Upper lobe of right lung (tissue), 1 donor: ENCODE results near the gene PRKCE. TPM values are rescaled to one million over a fixed set of nuclear protein-coding genes. Genes with fewer than 3 reads are reported as not detected.

Experiments
- ATAC-seq: fragments of 200-7000 bp; cut with Tn5 transposase; one replicate; pipeline ENCODE4 v1.9.1; 2020; ENCODE audit warnings: mild to moderate bottlenecking, moderate library complexity
- DNase-seq: peaks from one replicate; pipeline ENCODE4 v3.0.0-alpha.2; 2020
- H3K27ac ChIP-seq: fragments of 200-600 bp; one replicate; pipeline ENCODE4 v1.8.0; 2022
- H3K27me3 ChIP-seq: fragments of 200-600 bp; one replicate; pipeline ENCODE4 v1.8.0; 2022; ENCODE audit warnings: mild to moderate bottlenecking
- H3K36me3 ChIP-seq: fragments of 200-600 bp; one replicate; pipeline ENCODE4 v1.8.0; 2022
- H3K4me1 ChIP-seq: fragments of 200-600 bp; one replicate; pipeline ENCODE4 v1.8.0; 2022
- H3K4me3 ChIP-seq: fragments of 200-600 bp; one replicate; pipeline ENCODE4 v1.8.0; 2022; ENCODE audit warnings: mild to moderate bottlenecking
- H3K9me3 ChIP-seq: fragments of 200-600 bp; one replicate; pipeline ENCODE4 v1.8.0; 2022
- CTCF ChIP-seq: fragments of 200-600 bp; IDR thresholded peaks from one replicate; pipeline ENCODE4 v1.8.0; 2022; ENCODE audit warnings: antibody characterized with exemption
- intact Hi-C: fragments of 100-400 bp; cut with DNase I; formaldehyde crosslinking; loops from one replicate; pipeline ENCODE4 v1.11.0; 2022
- total RNA-seq: library from RNA; stranded (reverse); fragmentation: NEBNext Ultra II Directional; extraction: Animal tissue kit (Norgen Biotek cat#: 25700); gene quantifications from one replicate; pipeline ENCODE4 v1.2.1, GENCODE V29; 2021
- donor health status: DM: no; HTN: yes; CAD: no; lungs with severe emphysema.

Gene PRKCE
- total RNA-seq, 1 donor from 2014 or later, result 65.6 TPM

- Histone ChIP-seq H3K27ac (peak overlapping the region; percentile 45), H3K4me3 (no peak overlapping the region), H3K4me1 (peaks cover 24% of the 10 kb centered on the region), H3K36me3 (no peaks in the 10 kb centered on the region), H3K27me3 (no peaks in the 10 kb centered on the region), H3K9me3 (no peaks in the 10 kb centered on the region)
- no peak for TF ChIP-seq CTCF
- no peak for ATAC-seq
- intact Hi-C loops, result no loop called here
- DNase-seq, result no peak
Observed at GRCh38 chr2:46039543-46040303, 388.2 kb downstream of the PRKCE start.

- Histone ChIP-seq H3K27me3 (no peaks in the 10 kb centered on the region), H3K4me3 (no peak overlapping the region), H3K36me3 (no peaks in the 10 kb centered on the region), H3K9me3 (no peaks in the 10 kb centered on the region), H3K4me1 (peaks cover 24% of the 10 kb centered on the region), H3K27ac (peak overlapping the region; percentile 45)
- no peak for TF ChIP-seq CTCF
- ATAC-seq, result no peak
- no peak for DNase-seq
- intact Hi-C loops, result no loop called here
Observed at GRCh38 chr2:46040563-46041155, 389.2 kb downstream of the PRKCE start.

- H3K27me3 ChIP-seq, result no peaks in the 10 kb centered on the region
- H3K27ac ChIP-seq, result no peak overlapping the region
- H3K4me1 ChIP-seq, result peaks cover 24% of the 10 kb centered on the region
- no peaks in the 10 kb centered on the region for H3K36me3 ChIP-seq
- intact Hi-C loops, result no loop called here
- ATAC-seq (no peak), DNase-seq (no peak)
- no peaks in the 10 kb centered on the region for H3K9me3 ChIP-seq
- no peak for TF ChIP-seq CTCF
- no peak overlapping the region for H3K4me3 ChIP-seq
Observed at GRCh38 chr2:46041434-46041833, 390.0 kb downstream of the PRKCE start.

GRCh38 chr2:46042207-46042637 is 390.7 kb downstream of the PRKCE start:
- intact Hi-C loops, result no loop called here
- Histone ChIP-seq H3K27ac (no peak overlapping the region), H3K27me3 (no peaks in the 10 kb centered on the region), H3K36me3 (no peaks in the 10 kb centered on the region), H3K9me3 (no peaks in the 10 kb centered on the region), H3K4me3 (no peak overlapping the region), H3K4me1 (peaks cover 23% of the 10 kb centered on the region)
- no peak for DNase-seq
- TF ChIP-seq CTCF, result no peak
- peak; percentile 36 for ATAC-seq

DNA sequence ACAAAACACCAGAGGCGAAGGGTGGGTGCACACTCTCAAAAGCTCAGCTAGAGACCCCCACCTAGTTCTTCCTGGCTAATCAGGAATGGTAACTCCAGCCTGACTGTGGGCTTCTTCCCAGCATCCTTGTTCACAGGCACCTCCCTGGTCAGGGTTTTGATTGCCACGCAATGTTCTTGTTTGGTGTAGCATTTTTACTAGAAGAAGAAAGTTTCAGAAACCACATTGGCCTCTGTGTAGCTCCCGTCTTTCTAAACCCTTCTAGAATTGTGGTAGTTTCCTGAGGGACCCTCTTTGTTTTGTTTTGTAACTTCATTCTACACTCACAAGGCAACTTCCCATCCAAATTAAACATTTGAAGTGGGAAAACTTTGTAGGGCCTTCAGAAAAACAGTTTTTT is 391.2 kb downstream of the PRKCE start:
- no peak for ATAC-seq

More for the DNA sequence above, 391.2 kb downstream of the PRKCE start:
- intact Hi-C loops, result no loop called here
- Histone ChIP-seq H3K9me3 (no peaks in the 10 kb centered on the region), H3K27ac (no peak overlapping the region), H3K4me3 (no peak overlapping the region), H3K36me3 (no peaks in the 10 kb centered on the region), H3K4me1 (peaks cover 18% of the 10 kb centered on the region), H3K27me3 (no peaks in the 10 kb centered on the region)
- TF ChIP-seq CTCF, result no peak
- no peak for DNase-seq
